Esophagus squamous epithelium (tissue), 5 donors: Measurements from ENCODE around the gene MEGF6. TPM values are rescaled to one million over a fixed set of nuclear protein-coding genes. Genes with fewer than 3 reads are reported as not detected.

Experiments
- DNase-seq: peaks from one replicate; lab custom pipeline; 2025; lab: John Stamatoyannopoulos, UW
- H3K27ac ChIP-seq, 4 donors: fragments of 200-600 bp; sonication (generic); one replicate each; pipeline ENCODE4 v1.5.1; 2016 to 2019; ENCODE audit warnings: mild to moderate bottlenecking in 1 of 4
- H3K27me3 ChIP-seq, 4 donors: fragments of 200-600 bp; sonication (generic); 1 replicate in 3 of 4; 2 replicates in 1 of 4; pipeline versions ENCODE4 v1.5.1 to v1.6.0; 2017 to 2021; ENCODE audit warnings: antibody characterized with exemption in 1 of 4
- H3K36me3 ChIP-seq, 3 donors: fragments of 200-600 bp; sonication (generic); one replicate each; pipeline ENCODE4 v1.5.1; 2016 to 2019
- H3K4me1 ChIP-seq, 3 donors: fragments of 200-600 bp; sonication (generic); one replicate each; pipeline ENCODE4 v1.5.1; 2017 to 2019
- H3K4me3 ChIP-seq, 4 donors: fragments of 200-600 bp; sonication (generic); 1 replicate in 3 of 4; 2 replicates in 1 of 4; pipeline ENCODE4 v1.5.1; 2016 to 2019; ENCODE audit warnings: mild to moderate bottlenecking in 2 of 4, moderate library complexity in 1 of 4
- H3K9me3 ChIP-seq, 3 donors: fragments of 200-600 bp; sonication (generic); one replicate each; pipeline ENCODE4 v1.5.1; 2016 to 2019
- CTCF ChIP-seq, 6 experiments: fragments of 450-650 bp in 4 of 6; fragments of 200-600 bp in 2 of 6; sonication (generic) in 2 of 6; IDR thresholded peaks; one replicate each; pipeline ENCODE4 v1.5.1; 2016 to 2019; ENCODE audit warnings: antibody characterized with exemption in 6 of 6, mild to moderate bottlenecking in 4 of 6, moderate library complexity in 4 of 6
- POLR2A ChIP-seq, 4 donors: fragments of 450-650 bp; IDR thresholded peaks; one replicate each; pipeline ENCODE4 v1.6.1; 2017; ENCODE audit warnings: antibody characterized with exemption in 4 of 4, mild to moderate bottlenecking in 4 of 4, moderate library complexity in 3 of 4
- WGBS, 2 donors: methylation state at CpG; one replicate each; pipeline ENCODE4 v1.1.5; 2018; 5-methylcytosine and 5-hydroxymethylcytosine counted together
- intact Hi-C: fragments of 100-400 bp; cut with DNase I; formaldehyde crosslinking; loops from one replicate; pipeline ENCODE4 v1.15.0; 2022
- total RNA-seq, 4 donors: library from RNA; depleted of rRNA; stranded (reverse); fragments of >200 nt; gene quantifications; one replicate each; pipeline ENCODE4 v1.1.0, GENCODE V29; 2016
- donor health status: DM: yes; HTN: yes; CAD: no.

MEGF6 gene
- total RNA-seq, 4 donors from 2014 or later: 8.8 to 27.1 (median 16.8) TPM

DNA sequence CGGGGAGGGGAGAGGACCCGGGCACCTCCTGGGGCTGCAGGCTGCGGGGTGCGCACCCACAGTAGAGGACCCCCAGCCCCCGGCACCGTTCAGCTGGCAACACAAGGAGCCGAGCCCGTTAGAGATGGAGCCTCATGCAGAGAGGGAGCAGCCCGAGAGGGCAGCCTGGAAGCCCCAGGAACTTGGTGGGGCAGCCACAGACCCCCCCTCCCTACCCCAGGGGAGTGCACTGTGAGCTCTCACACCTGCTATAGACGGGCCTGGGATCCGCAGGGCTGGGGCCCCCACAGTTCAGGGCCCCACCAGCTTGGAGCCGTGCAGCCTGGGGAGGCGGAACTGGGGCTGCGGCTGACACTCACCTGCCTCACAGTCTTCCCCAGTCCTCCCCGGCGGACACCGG is 109.9 kb downstream of the MEGF6 start:
- intact Hi-C loops: no loop called here
- no peak for DNase-seq
- no peak overlapping the region for H3K27ac ChIP-seq
- H3K27me3 ChIP-seq: no peaks in the 10 kb centered on the region
- WGBS, 2 donors: 96% methylated on average over 5 of the region's 17 CpGs; no CpG with 5 or more reads in 1 of the 2 donors
- TF ChIP-seq CTCF (IDR thresholded peaks at IDR 0.05) (no peak), POLR2A (IDR thresholded peaks at IDR 0.05) (no peak)
- no peak overlapping the region for H3K4me3 ChIP-seq
- no peaks in the 10 kb centered on the region for H3K9me3 ChIP-seq
- H3K36me3 ChIP-seq: peaks cover 0 to 61% (median 0%) of the 10 kb centered on the region in 3 donors
- peaks cover 11 to 39% (median 14%) of the 10 kb centered on the region in 3 donors for H3K4me1 ChIP-seq

DNA sequence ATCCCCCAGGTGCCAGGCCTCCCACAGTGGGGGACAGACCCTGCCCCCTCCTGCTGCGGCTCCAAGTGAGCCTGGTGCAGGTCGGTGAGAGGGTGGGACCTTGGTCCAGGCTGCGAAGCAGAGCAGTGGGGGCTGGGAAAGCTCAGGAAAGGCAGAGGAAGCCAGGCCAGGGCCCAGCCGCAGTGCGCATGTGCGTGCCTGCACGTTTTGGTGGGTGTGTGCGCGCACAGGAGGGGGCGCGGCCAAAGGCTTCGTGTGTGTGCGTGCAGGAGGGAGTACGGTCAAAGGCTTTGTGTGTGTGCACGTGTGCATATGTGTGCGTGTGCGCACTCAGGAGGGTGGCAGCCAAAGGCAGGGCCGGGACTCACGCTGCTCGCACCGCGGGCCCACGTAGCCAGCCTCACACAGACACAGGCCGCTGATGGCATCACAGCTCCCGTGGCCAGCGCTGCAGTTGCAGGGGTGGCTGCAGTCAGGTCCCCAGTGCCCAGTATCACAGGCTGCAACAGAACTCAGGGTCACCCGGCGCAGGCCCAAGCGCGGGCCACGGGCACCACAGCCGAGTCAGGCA is 111.0 kb downstream of the MEGF6 start:
- WGBS, 2 donors: 90 to 95% methylated on average over 16 to 20 of the region's 32 CpGs
- TF ChIP-seq CTCF (IDR thresholded peaks at IDR 0.05) (no peak), POLR2A (IDR thresholded peaks at IDR 0.05) (no peak)
- no peaks in the 10 kb centered on the region for H3K27me3 ChIP-seq
- H3K27ac ChIP-seq: no peak overlapping the region
- H3K4me1 ChIP-seq: peaks cover 11 to 33% (median 14%) of the 10 kb centered on the region in 3 donors
- H3K4me3 ChIP-seq: no peak overlapping the region
- peaks cover 0 to 62% (median 0%) of the 10 kb centered on the region in 3 donors for H3K36me3 ChIP-seq
- intact Hi-C loops: no loop called here
- H3K9me3 ChIP-seq: no peaks in the 10 kb centered on the region
- no peak for DNase-seq

- no CpG with 5 or more reads among the region's 22 CpGs for WGBS, 2 donors
- no peaks in the 10 kb centered on the region for H3K27me3 ChIP-seq
- DNase-seq: no peak
Measured at GRCh38 chr1:3499611-3500010, 111.7 kb downstream of the MEGF6 start.

GRCh38 chr1:3498986-3499385 is 112.3 kb downstream of the MEGF6 start:
- Histone ChIP-seq H3K27ac (no peak overlapping the region), H3K4me1 (peaks cover 3 to 19% (median 4%) of the 10 kb centered on the region in 3 donors), H3K4me3 (no peak overlapping the region), H3K9me3 (no peaks in the 10 kb centered on the region), H3K27me3 (no peaks in the 10 kb centered on the region), H3K36me3 (peaks cover 0 to 64% (median 0%) of the 10 kb centered on the region in 3 donors)
- 60% methylated on average over 1 of the region's 8 CpGs; no CpG with 5 or more reads in 1 of the 2 donors for WGBS, 2 donors
- no peak for TF ChIP-seq POLR2A (IDR thresholded peaks at IDR 0.05)
- no peak for TF ChIP-seq CTCF (IDR thresholded peaks at IDR 0.05)
- intact Hi-C loops: loop anchor here (10.0 kb wide), 1 partner anchor 226 kb away; no protein-coding TSS in a partner anchor
- DNase-seq: no peak

More at GRCh38 chr1:3499611-3500010, 111.7 kb downstream of the MEGF6 start:
- Histone ChIP-seq H3K27ac (no peak overlapping the region), H3K4me1 (peaks cover 7 to 26% (median 10%) of the 10 kb centered on the region in 3 donors), H3K9me3 (no peaks in the 10 kb centered on the region), H3K4me3 (no peak overlapping the region), H3K36me3 (peaks cover 0 to 64% (median 0%) of the 10 kb centered on the region in 3 donors)
- TF ChIP-seq CTCF (IDR thresholded peaks at IDR 0.05) (no peak), POLR2A (IDR thresholded peaks at IDR 0.05) (no peak)
- intact Hi-C loops: loop anchor here (10.0 kb wide), 1 partner anchor 225 kb away; no protein-coding TSS in a partner anchor

GRCh38 chr1:3498246-3498930 is 112.9 kb downstream of the MEGF6 start:
- intact Hi-C loops: loop anchor here (10.0 kb wide), 1 partner anchor 226 kb away; no protein-coding TSS in a partner anchor
- peaks cover 0 to 70% (median 0%) of the 10 kb centered on the region in 3 donors for H3K36me3 ChIP-seq
- TF ChIP-seq CTCF (IDR thresholded peaks at IDR 0.05) (no peak), POLR2A (IDR thresholded peaks at IDR 0.05) (no peak)
- H3K27ac ChIP-seq: no peak overlapping the region
- DNase-seq: no peak
- no peaks in the 10 kb centered on the region for H3K27me3 ChIP-seq
- WGBS, 2 donors: 81 to 90% methylated on average over 3 to 9 of the region's 26 CpGs
- H3K4me3 ChIP-seq: no peak overlapping the region
- peaks cover 0 to 13% (median 0%) of the 10 kb centered on the region in 3 donors for H3K4me1 ChIP-seq
- no peaks in the 10 kb centered on the region for H3K9me3 ChIP-seq
